Stimulated activated naive CD4-positive, alpha-beta T cell treated with Interleukin-2 at 50 U/mL for 16 hours (primary cell): ENCODE data around the gene TSPAN9.

Source experiments
- DNase-seq: peaks from one replicate; lab custom pipeline; 2025; lab: John Stamatoyannopoulos, UW

TSPAN9 gene

GRCh38 chr12:3275171-3276041, 198.2 kb downstream of the TSPAN9 start:
- DNase-seq = peak; percentile 27

GRCh38 chr12:3276226-3276625, 199.0 kb downstream of the TSPAN9 start:
- DNase-seq = no peak

DNA sequence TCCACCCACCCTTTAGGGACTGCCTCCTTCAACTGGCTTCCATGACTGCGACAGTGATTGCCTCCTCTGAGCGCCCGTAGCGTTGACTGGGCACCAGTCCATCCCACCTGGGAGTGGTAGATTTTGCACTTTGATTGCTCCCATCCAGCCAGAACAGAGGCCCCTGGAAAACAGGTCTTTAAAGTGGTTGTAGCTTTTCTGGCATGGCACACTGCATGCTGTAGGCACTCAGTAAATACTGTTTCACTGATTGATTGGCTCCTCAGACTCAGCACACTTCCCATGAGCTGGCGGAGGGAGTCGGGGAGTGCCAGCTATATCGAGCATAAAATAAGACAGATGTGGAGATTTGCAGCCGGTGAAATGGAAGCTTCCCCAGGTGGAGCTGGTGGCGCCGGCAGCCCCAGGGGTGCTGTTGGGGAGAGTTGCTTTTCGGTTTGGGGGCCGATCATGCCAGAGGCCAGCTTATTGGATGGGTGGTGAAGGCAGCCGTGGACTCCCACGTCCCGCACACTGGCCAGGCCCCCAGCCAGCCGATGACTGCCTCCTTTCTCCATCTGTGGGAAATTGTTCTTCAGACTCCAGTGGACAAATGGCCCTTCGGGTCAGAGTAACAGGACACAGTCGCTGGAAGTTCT, 200.2 kb downstream of the TSPAN9 start:
- DNase-seq = no peak

GRCh38 chr12:3278681-3279414, 201.7 kb downstream of the TSPAN9 start:
- DNase-seq = no peak

DNA sequence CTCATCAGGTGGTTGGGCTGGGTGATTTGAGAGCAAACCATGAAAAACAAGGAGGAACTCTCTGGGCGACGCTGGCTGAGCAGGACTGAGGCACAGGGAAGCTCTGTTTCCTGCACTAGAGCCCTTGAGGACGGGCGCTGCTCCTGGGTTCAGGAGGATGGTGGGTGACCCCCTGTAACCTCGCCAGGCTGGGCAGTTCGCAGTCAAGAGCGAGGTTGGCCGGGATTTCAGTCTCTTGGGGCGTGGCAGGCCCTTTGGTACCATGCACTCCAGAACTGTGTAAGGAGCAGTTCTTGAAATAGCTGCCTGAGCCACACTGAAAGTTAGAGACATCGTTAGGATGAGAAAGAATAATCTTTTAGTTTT, 202.2 kb downstream of the TSPAN9 start:
- no peak for DNase-seq

GRCh38 chr12:3279832-3280231, 202.7 kb downstream of the TSPAN9 start:
- no peak for DNase-seq

- no peak for DNase-seq
Observed at GRCh38 chr12:3280967-3281366, 203.8 kb downstream of the TSPAN9 start.

GRCh38 chr12:3281588-3282383, 204.6 kb downstream of the TSPAN9 start:
- DNase-seq = no peak

- no peak for DNase-seq
Observed at GRCh38 chr12:3282384-3282670, 205.1 kb downstream of the TSPAN9 start.

GRCh38 chr12:3283137-3283680, 206.0 kb downstream of the TSPAN9 start:
- DNase-seq = no peak

- DNase-seq = no peak
Observed at GRCh38 chr12:3284405-3284804, 207.2 kb downstream of the TSPAN9 start.

DNA sequence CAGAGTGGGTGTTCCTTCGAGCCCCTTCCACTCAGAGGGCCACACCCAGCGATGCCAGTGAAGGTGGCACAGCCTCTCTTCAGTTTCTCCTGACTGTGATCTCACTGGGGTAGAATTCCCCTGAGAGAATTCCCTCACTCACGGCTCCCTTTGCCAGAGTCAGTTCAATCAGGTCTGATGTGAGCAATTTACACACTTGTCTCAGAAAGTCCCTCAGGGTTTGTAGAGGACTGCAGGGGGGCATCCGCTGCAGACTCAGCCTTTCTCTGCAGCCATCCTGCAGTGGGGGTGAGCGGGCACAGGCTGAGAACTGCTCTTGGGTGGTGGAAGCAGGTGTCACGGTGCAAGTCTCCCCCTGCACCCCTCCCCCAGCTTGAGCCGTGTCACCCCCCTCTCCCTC, 208.4 kb downstream of the TSPAN9 start:
- no peak for DNase-seq

DNA sequence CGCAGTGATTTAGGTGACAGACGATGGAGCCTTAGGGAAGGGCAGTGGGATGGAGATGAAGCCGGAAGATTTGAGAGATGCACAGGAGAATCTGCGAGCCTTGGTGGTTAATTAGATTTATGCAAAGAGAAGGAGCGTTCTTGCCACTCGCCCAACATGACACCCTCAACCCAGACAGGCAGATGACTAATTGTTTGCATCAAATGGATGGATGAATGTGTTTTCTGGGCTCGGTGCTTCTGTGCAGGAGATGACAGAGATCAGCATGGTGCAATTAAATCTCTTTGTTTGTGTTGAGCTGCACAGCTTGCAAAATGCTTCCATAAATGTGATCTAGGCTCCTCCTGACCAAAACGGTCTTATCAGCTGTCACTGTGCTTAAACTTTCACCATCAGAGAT, 211.5 kb downstream of the TSPAN9 start:
- no peak for DNase-seq

GRCh38 chr12:3289702-3290101, 212.5 kb downstream of the TSPAN9 start:
- no peak for DNase-seq

GRCh38 chr12:3291939-3292338, 214.8 kb downstream of the TSPAN9 start:
- no peak for DNase-seq

DNA sequence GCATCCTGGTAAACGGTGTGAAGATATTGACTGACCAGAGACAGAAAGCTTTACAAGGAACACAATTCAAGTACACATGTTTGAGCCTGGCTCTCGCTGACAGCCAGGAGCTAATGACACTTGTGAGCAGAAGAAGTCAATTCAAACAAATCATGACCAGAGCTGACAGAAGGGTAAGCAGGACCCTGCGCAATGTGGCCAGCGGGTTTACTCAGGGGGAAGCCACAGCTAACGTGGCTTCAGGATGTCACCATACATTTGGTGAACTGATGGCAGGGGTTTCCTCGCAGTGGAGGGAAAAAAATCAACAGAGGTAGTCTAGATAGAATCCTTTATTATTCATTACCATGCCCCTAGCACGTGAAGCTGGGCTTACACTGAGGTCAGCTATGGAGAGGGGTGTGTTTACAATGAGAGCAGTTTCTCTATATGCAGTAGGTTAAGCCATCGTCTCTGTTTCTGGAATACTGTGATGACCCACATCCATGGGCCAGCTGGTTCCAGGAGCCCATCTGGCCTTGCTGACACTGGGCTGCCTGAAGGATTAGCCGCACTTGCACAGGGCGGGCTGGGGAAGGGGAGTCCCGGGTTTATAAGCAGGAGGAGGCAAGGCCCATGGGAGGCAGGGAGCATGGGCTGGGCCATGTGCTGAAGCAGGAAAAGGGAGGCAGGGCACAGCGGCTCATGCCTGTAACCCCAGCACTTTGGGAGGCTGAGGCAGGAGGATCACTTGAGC, 215.7 kb downstream of the TSPAN9 start:
- no peak for DNase-seq

DNA sequence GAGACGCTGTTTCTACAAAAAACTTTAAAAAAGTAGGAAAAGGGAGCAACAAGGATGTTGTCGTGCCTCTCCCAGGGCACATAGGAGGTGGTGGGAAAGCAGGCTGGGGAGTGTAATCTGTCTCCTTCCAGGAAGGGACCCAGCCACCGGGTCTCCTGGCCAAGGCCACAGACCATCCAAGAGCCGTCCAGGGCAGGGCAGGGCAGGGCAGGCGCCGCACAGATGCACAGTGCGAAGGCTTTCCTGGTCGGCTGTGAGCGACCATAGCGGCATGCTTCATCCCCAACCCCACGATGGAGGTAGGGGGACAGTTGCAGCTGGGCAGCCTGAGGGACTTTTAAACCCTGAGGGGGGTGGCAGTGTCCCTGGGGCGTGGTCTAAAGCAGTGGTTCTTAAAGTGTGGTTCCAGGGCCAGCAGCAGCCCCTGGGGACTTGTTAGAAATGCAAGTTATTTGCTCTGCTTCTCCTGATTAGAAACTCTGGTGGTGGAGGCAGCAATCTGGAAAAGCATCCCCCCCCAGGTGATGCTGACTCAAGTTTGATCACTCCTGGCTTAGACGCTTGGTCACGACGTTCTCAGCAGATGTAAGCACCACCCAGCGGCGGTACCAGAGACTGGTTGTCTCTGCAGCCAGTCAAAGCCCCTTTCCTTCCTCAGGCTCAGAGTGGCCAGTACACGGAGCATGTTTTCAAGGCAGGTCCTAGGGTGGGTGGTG, 216.4 kb downstream of the TSPAN9 start:
- DNase-seq = no peak

DNA sequence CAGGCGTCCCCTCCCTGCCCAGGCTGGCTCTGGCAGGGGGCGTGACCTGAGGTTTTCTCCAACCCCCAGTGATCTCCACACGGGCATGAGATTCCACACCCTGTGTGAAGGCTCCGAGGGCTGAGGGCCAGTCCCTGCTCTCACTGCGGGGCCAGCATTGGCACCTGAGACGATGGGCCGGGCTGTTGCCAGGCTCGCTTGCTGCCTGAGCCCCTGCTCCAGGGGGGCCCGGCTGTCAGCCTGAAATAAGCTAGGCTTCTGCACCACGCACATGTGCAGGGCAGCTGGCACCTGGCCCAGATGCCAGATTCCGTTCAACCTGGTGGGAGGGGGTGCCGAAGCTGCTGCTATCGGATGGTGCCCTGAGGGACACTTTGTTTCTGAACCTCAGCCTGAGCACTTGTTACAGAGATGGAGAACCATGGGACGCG, 217.3 kb downstream of the TSPAN9 start:
- no peak for DNase-seq

DNA sequence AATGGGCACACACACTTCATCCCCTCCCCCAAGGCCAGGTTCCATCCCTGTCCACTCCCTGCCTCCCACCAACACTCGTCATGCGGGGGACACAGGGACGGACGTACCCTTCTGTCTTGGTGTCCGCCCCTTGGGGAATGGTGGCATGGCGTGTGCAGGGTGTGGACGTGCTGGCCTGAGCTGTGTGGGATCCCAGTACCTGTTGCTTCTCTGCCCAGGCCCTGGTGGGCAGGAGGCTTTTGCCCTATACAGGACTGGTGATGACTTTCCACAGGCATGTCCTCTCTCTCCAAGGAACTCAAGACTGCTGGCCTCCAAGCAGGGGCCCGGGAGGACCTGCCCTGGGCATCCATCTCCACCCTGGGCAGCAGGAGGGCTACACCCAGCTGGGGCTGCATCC, 218.0 kb downstream of the TSPAN9 start:
- DNase-seq = no peak

DNA sequence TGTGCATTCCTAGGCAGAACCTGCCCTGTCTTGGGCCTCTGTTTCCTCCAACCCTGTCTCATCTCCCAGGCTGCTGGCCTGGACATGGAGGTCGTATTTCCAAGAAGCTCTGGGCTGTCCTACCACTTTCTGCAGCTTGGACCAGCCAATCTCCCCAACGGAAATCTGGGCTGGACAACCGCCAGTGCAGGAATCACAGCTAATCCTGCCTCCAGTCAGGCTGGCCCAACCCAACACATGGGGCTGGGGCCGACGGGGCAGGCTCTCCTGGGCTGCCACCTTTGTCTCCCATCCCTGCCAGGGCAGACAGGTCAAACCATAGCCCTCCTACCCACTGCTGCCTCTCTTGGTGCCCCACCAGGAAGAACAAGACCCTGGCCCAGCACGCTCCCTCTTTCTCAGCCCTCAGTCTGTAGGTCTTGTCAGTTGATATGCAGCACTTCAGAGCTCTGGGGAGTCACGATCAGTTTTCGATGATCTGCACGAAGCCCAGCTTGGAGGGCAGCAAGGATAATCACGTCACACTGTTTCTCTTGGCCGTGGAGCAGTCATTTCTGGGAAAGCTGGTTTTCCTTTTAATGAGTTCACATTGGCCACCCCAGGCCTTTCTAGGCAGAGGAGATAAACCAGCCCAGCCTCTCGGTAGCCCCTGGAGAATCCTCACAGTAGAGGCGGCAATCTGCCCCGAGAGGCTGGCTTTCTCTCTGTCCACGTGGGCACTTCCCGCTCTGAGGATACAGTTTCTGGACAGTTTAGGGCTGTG, 218.6 kb downstream of the TSPAN9 start:
- no peak for DNase-seq
